HCT116 (cell line): Measurements from ENCODE around the gene TET3. TPM values are rescaled to one million over a fixed set of nuclear protein-coding genes. Genes with fewer than 3 reads are reported as not detected.

ENCODE experiments used
- ATAC-seq: fragments of 200-7000 bp; cut with Tn5 transposase; 2 replicates; pipeline ENCODE4 v1.9.1; 2020; ENCODE audit warnings: mild to moderate bottlenecking, moderate library complexity
- BruUV-seq: library from RNA; stranded (reverse); fragments of 400-500 nt; replicated peaks from 2 replicates; lab custom pipeline; 2021; lab: Mats Ljungman, UMichigan
- CTCF ChIA-PET: fragments of 300-600 bp; sonication (Branson Sonifier 250); formaldehyde crosslinking; loops from one replicate; lab custom pipeline; 2021; ENCODE audit warnings: antibody characterized with exemption; lab: Charles Lee
- POLR2A ChIA-PET: fragments of 300-600, 350-600 bp; sonication (Branson Sonifier 250); formaldehyde crosslinking; loops from one replicate; lab custom pipeline; 2021; ENCODE audit warnings: antibody characterized with exemption; lab: Charles Lee
- RAD21 ChIA-PET, 2 experiments: fragments of 300-600 bp; sonication (Branson Sonifier 250); formaldehyde crosslinking; loops; one replicate each; lab custom pipeline; 2023; ENCODE audit warnings: low total read pairs in 2 of 2; ENCODE audit not compliant: uncharacterized antibody in 2 of 2, unreplicated experiment in 2 of 2, low non-redundant PET in 1 of 2; lab: Charles Lee
- DNase-seq: peaks from one replicate; pipeline ENCODE4 v3.0.0-alpha.2; 2010; ENCODE audit warnings: low read depth, low spot score
- H2AFZ ChIP-seq: fragments of 200-600 bp; shearing (Covaris generic), sonication (generic); 2 replicates; pipeline ENCODE4 v1.6.1; 2017; ENCODE audit warnings: low read depth, mixed run types, mixed read lengths, antibody characterized with exemption, low read length; ENCODE audit not compliant: poor library complexity, severe bottlenecking
- H3K27ac ChIP-seq: 2 replicates; pipeline ENCODE4 v1.5.1; 2012; ENCODE audit warnings: low read depth, low read length
- H3K27me3 ChIP-seq: fragments of 200-600 bp; sonication (generic); 2 replicates; pipeline ENCODE4 v1.6.1; 2016; ENCODE audit warnings: mixed run types, low read length, mixed read lengths; ENCODE audit not compliant: insufficient read depth
- H3K36me3 ChIP-seq, 2 experiments: fragments of 200-500 bp in 1 of 2; fragments of 200-600 bp in 1 of 2; sonication (Bioruptor generic) in 1 of 2; sonication (generic) in 1 of 2; 2 replicates each; pipeline versions ENCODE4 v1.5.1 to v1.6.1; 2014 to 2016; ENCODE audit warnings: low read length in 2 of 2, inconsistent platforms in 1 of 2, mixed read lengths in 1 of 2, mixed run types in 1 of 2; ENCODE audit not compliant: insufficient read depth in 2 of 2, control insufficient read depth in 1 of 2
- H3K4me1 ChIP-seq, 2 experiments: fragments of 200-600 bp in 1 of 2; sonication (generic) in 1 of 2; 2 replicates each; pipeline versions ENCODE4 v1.5.1 to v1.6.1; 2012 to 2017; ENCODE audit warnings: low read length in 2 of 2, inconsistent platforms in 1 of 2, mild to moderate bottlenecking in 1 of 2, mixed read lengths in 1 of 2, mixed run types in 1 of 2, moderate library complexity in 1 of 2; ENCODE audit not compliant: insufficient read depth in 2 of 2, control insufficient read depth in 1 of 2
- H3K4me2 ChIP-seq: fragments of 200-600 bp; sonication (generic); 2 replicates; pipeline ENCODE4 v1.6.1; 2017; ENCODE audit warnings: mixed run types, low read length, mixed read lengths
- H3K4me3 ChIP-seq, 2 experiments: fragments of 200-600 bp in 1 of 2; sonication (generic) in 1 of 2; replicated peaks in 1 of 2; 2 replicates each; pipeline ENCODE4 v1.5.1; 2011 to 2016; ENCODE audit warnings: low read length in 2 of 2, control low read depth in 1 of 2, low read depth in 1 of 2, mild to moderate bottlenecking in 1 of 2, mixed read lengths in 1 of 2, mixed run types in 1 of 2
- H3K79me2 ChIP-seq: fragments of 200-600 bp; sonication (generic); 2 replicates; pipeline ENCODE4 v1.6.1; 2017; ENCODE audit warnings: mild to moderate bottlenecking, mixed run types, low read length, moderate library complexity, mixed read lengths; ENCODE audit not compliant: insufficient read depth
- H3K9ac ChIP-seq: fragments of 200-600 bp; sonication (generic); 2 replicates; pipeline ENCODE4 v1.6.1; 2016; ENCODE audit warnings: low read length, mixed read lengths
- H3K9me2 ChIP-seq: fragments of 200-600 bp; sonication (generic), shearing (Covaris generic); 2 replicates; pipeline ENCODE4 v1.6.1; 2017; ENCODE audit warnings: mixed run types, mild to moderate bottlenecking, moderate library complexity; ENCODE audit not compliant: insufficient read depth
- H3K9me3 ChIP-seq, 2 experiments: fragments of 200-500 bp in 1 of 2; fragments of 200-600 bp in 1 of 2; sonication (Bioruptor generic) in 1 of 2; sonication (generic) in 1 of 2; 2 replicates each; pipeline ENCODE4 v1.6.1; 2014 to 2017; ENCODE audit warnings: low read length in 2 of 2, mixed read lengths in 2 of 2, inconsistent platforms in 1 of 2, low read depth in 1 of 2, mild to moderate bottlenecking in 1 of 2, mixed run types in 1 of 2, moderate library complexity in 1 of 2; ENCODE audit not compliant: control insufficient read depth in 1 of 2, insufficient read depth in 1 of 2
- H4K20me1 ChIP-seq: fragments of 200-600 bp; sonication (generic), shearing (Covaris generic); 2 replicates; pipeline ENCODE4 v1.6.1; 2017; ENCODE audit warnings: mixed run types, mild to moderate bottlenecking, moderate library complexity; ENCODE audit not compliant: insufficient read depth
- EZH2 ChIP-seq: fragments of 200-600 bp; sonication (generic); IDR thresholded peaks from 2 replicates; pipeline ENCODE4 v1.6.1; 2017; ENCODE audit warnings: antibody characterized with exemption, mixed run types
- RAD21 ChIP-seq: IDR thresholded peaks from 2 replicates; pipeline ENCODE4 v1.6.1; 2012; ENCODE audit warnings: low read depth, mild to moderate bottlenecking
- SP1 ChIP-seq: IDR thresholded peaks from 2 replicates; pipeline ENCODE4 v1.6.1; 2012; ENCODE audit warnings: low read depth
- TCF7L2 ChIP-seq: IDR thresholded peaks from 2 replicates; pipeline ENCODE4 v1.7.0; 2011; ENCODE audit warnings: borderline replicate concordance, inconsistent platforms; ENCODE audit not compliant: insufficient read depth, insufficient read length; ENCODE audit errors: extremely low read depth
- YY1 ChIP-seq: IDR thresholded peaks from 2 replicates; pipeline ENCODE4 v1.6.1; 2011; ENCODE audit warnings: low read length, low read depth, moderate library complexity, mild to moderate bottlenecking; ENCODE audit not compliant: insufficient replicate concordance; ENCODE audit errors: extremely low read depth
- ZFX ChIP-seq: fragments of 450-650 bp; IDR thresholded peaks from 2 replicates; pipeline ENCODE4 v1.6.1; 2017
- intact Hi-C: fragments of 100-400 bp; cut with micrococcal nuclease; formaldehyde crosslinking; loops from 2 replicates; pipeline ENCODE4 v1.10.0; 2022
- total RNA-seq: library from RNA; stranded (reverse); gene quantifications from one replicate; pipeline ENCODE4 v1.2.1, GENCODE V29; 2021; ENCODE audit not compliant: unreplicated experiment
- TF ChIP-seq, protein P1 (sequence below): IDR thresholded peaks from 2 replicates; pipeline ENCODE4 v1.6.1; 2012; ENCODE audit warnings: low read depth
- TF ChIP-seq, protein P2 (sequence below): IDR thresholded peaks from 2 replicates; pipeline ENCODE4 v1.6.1; 2012
- TF ChIP-seq, protein P3 (sequence below): IDR thresholded peaks from 2 replicates; pipeline ENCODE4 v1.6.1; 2012

Gene TET3
- total RNA-seq, 1 experiment from 2014 or later: 15.4 TPM

DNA sequence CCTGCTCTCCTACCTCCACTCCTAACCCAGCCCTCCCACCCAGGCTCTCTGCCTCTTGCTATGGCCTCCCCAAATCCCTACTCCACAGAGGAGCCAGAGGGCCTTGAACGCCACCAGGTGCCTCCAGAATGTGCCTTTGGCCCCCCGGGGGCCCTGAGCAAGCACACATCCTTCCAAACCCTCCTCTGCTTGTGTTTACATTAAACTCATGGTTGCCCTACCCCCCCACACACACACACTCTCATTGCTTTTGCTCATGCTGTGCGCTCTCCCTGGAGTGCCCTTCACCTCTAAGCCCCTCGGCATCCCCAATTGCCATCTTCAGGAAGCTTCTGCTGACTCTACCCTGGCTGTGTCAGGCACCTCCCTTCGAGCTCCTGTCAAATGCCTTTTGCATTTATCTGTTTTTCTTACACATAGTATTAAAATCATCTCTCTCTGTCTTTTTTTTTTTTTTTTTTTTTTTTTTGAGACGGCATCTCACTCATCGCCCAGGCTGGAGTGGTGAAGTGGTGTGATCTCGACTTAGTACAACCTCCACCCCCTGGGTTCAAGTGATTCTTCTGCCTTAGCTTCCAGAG is 16.3 kb upstream of the TET3 start:
- POLR2A ChIA-PET: no interaction called here
- 0 out of 4 replicates have a peak, but pooled peaks cover 0 to 2% of the 10 kb centered on the region in 2 experiments for H3K4me1 ChIP-seq
- RAD21 ChIA-PET: no interaction called here
- no peak for ATAC-seq
- H3K4me3 ChIP-seq: no peak overlapping the region
- no peaks in the 10 kb centered on the region for H3K9me3 ChIP-seq
- H3K4me2 ChIP-seq: no peak overlapping the region
- H3K27ac ChIP-seq: no peak overlapping the region
- no peak overlapping the region for H2AFZ ChIP-seq
- H3K9me2 ChIP-seq: no peaks in the 10 kb centered on the region
- TF ChIP-seq, protein P1, sequence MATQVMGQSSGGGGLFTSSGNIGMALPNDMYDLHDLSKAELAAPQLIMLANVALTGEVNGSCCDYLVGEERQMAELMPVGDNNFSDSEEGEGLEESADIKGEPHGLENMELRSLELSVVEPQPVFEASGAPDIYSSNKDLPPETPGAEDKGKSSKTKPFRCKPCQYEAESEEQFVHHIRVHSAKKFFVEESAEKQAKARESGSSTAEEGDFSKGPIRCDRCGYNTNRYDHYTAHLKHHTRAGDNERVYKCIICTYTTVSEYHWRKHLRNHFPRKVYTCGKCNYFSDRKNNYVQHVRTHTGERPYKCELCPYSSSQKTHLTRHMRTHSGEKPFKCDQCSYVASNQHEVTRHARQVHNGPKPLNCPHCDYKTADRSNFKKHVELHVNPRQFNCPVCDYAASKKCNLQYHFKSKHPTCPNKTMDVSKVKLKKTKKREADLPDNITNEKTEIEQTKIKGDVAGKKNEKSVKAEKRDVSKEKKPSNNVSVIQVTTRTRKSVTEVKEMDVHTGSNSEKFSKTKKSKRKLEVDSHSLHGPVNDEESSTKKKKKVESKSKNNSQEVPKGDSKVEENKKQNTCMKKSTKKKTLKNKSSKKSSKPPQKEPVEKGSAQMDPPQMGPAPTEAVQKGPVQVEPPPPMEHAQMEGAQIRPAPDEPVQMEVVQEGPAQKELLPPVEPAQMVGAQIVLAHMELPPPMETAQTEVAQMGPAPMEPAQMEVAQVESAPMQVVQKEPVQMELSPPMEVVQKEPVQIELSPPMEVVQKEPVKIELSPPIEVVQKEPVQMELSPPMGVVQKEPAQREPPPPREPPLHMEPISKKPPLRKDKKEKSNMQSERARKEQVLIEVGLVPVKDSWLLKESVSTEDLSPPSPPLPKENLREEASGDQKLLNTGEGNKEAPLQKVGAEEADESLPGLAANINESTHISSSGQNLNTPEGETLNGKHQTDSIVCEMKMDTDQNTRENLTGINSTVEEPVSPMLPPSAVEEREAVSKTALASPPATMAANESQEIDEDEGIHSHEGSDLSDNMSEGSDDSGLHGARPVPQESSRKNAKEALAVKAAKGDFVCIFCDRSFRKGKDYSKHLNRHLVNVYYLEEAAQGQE: no peak
- TF ChIP-seq RAD21 (no peak), ZFX (no peak), EZH2 (no peak), TCF7L2 (no peak), SP1 (no peak), YY1 (no peak)
- TF ChIP-seq, protein P2, sequence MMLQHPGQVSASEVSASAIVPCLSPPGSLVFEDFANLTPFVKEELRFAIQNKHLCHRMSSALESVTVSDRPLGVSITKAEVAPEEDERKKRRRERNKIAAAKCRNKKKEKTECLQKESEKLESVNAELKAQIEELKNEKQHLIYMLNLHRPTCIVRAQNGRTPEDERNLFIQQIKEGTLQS: no peak
- TF ChIP-seq, protein P3, sequence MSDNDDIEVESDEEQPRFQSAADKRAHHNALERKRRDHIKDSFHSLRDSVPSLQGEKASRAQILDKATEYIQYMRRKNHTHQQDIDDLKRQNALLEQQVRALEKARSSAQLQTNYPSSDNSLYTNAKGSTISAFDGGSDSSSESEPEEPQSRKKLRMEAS: no peak
- no peaks in the 10 kb centered on the region for H3K79me2 ChIP-seq
- H3K9ac ChIP-seq: no peak overlapping the region
- H4K20me1 ChIP-seq: no peaks in the 10 kb centered on the region
- no peak for DNase-seq
- no TSS peak for BruUV-seq
- CTCF ChIA-PET: no interaction called here
- H3K27me3 ChIP-seq: no peaks in the 10 kb centered on the region
- H3K36me3 ChIP-seq: 0 out of 4 replicates have a peak, but pooled peaks cover 0 to 2% of the 10 kb centered on the region in 2 experiments
- intact Hi-C loops: no loop called here
